Spinal cord (tissue), 10 donors: ENCODE data around the gene TP53TG5. TPM values are rescaled to one million over a fixed set of nuclear protein-coding genes. Genes with fewer than 3 reads are reported as not detected.

ENCODE experiments used
- DNase-seq, 6 donors: peaks; one replicate each; pipeline versions ENCODE4 v3.0.0 to v3.0.0-alpha.2; 2013 to 2015; ENCODE audit warnings: low spot score in 6 of 6, low read depth in 4 of 6
- H3K27ac ChIP-seq: one replicate; pipeline ENCODE4 v1.5.1; 2013; ENCODE audit warnings: low read depth, low read length, control low read depth
- H3K27me3 ChIP-seq: one replicate; pipeline ENCODE4 v1.6.1; 2013; ENCODE audit warnings: low read length; ENCODE audit not compliant: control insufficient read depth, insufficient read depth
- H3K36me3 ChIP-seq: one replicate; pipeline ENCODE4 v1.6.1; 2013; ENCODE audit warnings: low read length; ENCODE audit not compliant: control insufficient read depth, insufficient read depth
- H3K4me1 ChIP-seq: one replicate; pipeline ENCODE4 v1.6.1; 2013; ENCODE audit warnings: low read length; ENCODE audit not compliant: control insufficient read depth, insufficient read depth
- H3K4me3 ChIP-seq: one replicate; pipeline ENCODE4 v1.5.1; 2013; ENCODE audit warnings: low read depth, low read length, control low read depth
- H3K9me3 ChIP-seq: one replicate; pipeline ENCODE4 v1.6.1; 2013; ENCODE audit warnings: low read length; ENCODE audit not compliant: control insufficient read depth, insufficient read depth
- WGBS: methylation state at CpG from one replicate; pipeline ENCODE4 v1.1.5; 2013; ENCODE audit warnings: missing lambda C conversion rate; ENCODE audit not compliant: insufficient coverage; 5-methylcytosine and 5-hydroxymethylcytosine counted together
- polyA plus RNA-seq, 2 donors: library from polyadenylated mRNA; unstranded; fragments of 120-200 nt; gene quantifications; one replicate each; pipeline ENCODE4 v1.2.1, GENCODE V29; 2013; ENCODE audit not compliant: insufficient read length in 2 of 2
- total RNA-seq, 2 donors: library from RNA; depleted of rRNA in 1 of 2; stranded (reverse); fragments of 120-200 nt in 1 of 2; fragments of >200 nt in 1 of 2; gene quantifications; one replicate each; pipeline versions ENCODE4 v1.2.3 to v1.2.4, GENCODE V29; 2013 to 2014
- donor health status: healthy.

The TP53TG5 gene
- total and polyA plus RNA-seq, 4 donors: 0.39 to 3.9 (median 1.2) TPM

GRCh38 chr20:45370571-45371160, 7.5 kb downstream of the TP53TG5 start:
- H3K27ac ChIP-seq: no peak overlapping the region
- H3K4me1 ChIP-seq: peaks cover 21% of the 10 kb centered on the region
- WGBS: 86% methylated on average over 2 of the region's 3 CpGs
- no peak for DNase-seq
- no peaks in the 10 kb centered on the region for H3K27me3 ChIP-seq
- peaks cover 39% of the 10 kb centered on the region for H3K36me3 ChIP-seq
- H3K4me3 ChIP-seq: no peak overlapping the region
- H3K9me3 ChIP-seq: no peaks in the 10 kb centered on the region

DNA sequence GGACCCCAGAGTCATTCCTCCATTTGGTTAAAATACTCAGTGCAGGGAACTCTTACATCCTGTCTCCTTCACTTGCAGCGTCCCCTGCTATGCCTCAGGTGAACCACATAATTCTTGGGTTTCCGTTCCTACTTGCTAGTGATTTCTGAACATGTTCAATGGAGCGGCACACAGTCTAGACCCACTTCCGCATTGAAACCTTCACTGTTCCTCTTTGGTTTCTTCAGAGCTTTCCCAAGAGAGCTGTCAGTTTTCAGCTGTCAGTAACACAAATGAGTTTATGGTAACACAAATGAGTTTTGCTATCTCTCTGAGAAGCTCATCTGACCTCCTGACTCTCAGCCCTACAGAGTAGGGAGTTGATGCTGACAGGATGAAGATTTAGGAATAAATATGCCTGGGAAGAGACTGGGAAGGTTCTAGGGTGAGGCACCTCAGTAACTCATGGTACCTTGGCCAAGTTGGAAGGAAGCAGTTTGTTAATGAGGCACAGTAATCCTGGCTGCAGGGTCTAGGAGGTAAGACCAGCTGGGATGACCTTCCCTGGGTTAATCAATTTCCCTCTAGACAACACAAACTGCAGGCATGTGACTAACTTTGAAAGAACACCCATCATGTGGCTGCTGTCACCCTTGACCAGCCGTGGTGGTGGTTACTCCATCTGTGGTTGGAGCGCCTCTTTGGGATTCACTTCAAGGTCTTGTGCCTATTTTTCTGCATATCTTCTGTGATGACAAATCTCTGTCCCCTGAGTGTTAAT, 9.7 kb downstream of the TP53TG5 start:
- Histone ChIP-seq H3K4me3 (no peak overlapping the region), H3K27ac (no peak overlapping the region)
- WGBS: 86% methylated on average over 5 of the region's 6 CpGs

DNA sequence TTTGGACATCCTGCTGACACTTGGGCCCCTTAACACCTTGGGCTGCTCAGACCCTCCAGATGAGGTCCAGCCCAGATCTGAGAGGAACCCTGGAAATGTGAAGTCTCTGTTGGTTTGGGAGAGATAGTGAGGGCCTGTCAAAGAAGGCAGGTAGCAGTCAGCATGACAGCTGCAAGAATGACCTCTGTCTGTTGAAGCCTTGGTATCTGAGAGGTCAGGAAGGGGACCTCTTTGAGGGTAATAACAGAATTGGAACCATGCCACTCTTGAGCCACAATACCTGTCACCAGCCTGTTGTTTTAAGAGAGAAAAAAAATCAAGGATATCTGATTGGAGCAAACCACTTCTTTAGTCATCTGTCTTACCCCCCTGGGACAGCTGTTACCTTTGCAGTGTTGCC, 11.0 kb downstream of the TP53TG5 start:
- H3K27ac ChIP-seq: no peak overlapping the region
- DNase-seq: no peak

More for the DNA sequence above, 9.7 kb downstream of the TP53TG5 start:
- no peak for DNase-seq
- H3K36me3 ChIP-seq: peaks cover 36% of the 10 kb centered on the region
- H3K9me3 ChIP-seq: no peaks in the 10 kb centered on the region
- peaks cover 23% of the 10 kb centered on the region for H3K4me1 ChIP-seq
- no peaks in the 10 kb centered on the region for H3K27me3 ChIP-seq

DNA sequence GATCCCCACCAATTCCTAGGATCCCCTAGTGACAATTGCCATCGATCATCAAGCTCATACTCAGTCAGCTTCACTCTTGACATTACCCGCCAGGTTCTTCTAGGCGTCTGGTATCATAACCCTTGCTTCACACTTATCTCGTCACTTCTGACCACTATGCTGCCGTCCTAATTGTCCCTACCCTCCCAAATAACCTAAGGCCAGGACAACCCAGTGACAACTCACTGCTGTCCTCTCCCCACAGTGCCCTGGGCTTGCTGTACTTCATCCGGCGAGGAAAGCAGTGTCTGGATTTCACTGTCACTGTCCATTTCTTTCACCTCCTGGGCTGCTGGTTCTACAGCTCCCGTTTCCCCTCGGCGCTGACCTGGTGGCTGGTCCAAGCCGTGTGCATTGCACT, 11.5 kb downstream of the TP53TG5 start:
- 91% methylated on average over 11 of the region's 11 CpGs for WGBS
- H3K9me3 ChIP-seq: no peaks in the 10 kb centered on the region
- H3K27me3 ChIP-seq: no peaks in the 10 kb centered on the region
- H3K27ac ChIP-seq: no peak overlapping the region
- peaks cover 32% of the 10 kb centered on the region for H3K36me3 ChIP-seq
- H3K4me1 ChIP-seq: peaks cover 14% of the 10 kb centered on the region
- DNase-seq: no peak
- H3K4me3 ChIP-seq: no peak overlapping the region

More for the DNA sequence above, 11.0 kb downstream of the TP53TG5 start:
- H3K4me1 ChIP-seq: peaks cover 15% of the 10 kb centered on the region
- no peak overlapping the region for H3K4me3 ChIP-seq
- H3K9me3 ChIP-seq: no peaks in the 10 kb centered on the region
- peaks cover 34% of the 10 kb centered on the region for H3K36me3 ChIP-seq
- no peaks in the 10 kb centered on the region for H3K27me3 ChIP-seq

DNA sequence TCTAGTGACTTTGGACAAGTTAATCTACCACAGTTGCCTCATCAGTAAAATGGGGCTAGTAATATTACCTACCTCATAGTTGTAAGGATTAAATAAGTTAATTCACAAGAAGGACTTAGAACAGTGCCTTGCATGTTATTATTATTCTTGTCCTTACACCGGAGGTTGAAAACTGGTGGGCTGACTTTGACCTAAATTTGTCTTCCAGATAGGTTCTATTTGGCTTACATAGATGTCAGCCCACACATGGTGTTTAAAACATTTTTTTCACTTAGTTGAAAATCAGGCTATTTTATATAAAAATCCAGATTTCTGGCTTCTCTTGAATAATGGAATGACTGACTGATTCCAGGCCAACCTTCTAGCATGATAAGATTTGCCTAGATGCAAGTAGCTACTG, 11.9 kb downstream of the TP53TG5 start:
- Histone ChIP-seq H3K36me3 (peaks cover 32% of the 10 kb centered on the region), H3K27me3 (no peaks in the 10 kb centered on the region), H3K27ac (no peak overlapping the region), H3K9me3 (no peaks in the 10 kb centered on the region), H3K4me3 (no peak overlapping the region), H3K4me1 (peaks cover 14% of the 10 kb centered on the region)
- DNase-seq: no peak
- no CpG with 5 or more reads among the region's 1 CpG for WGBS

DNA sequence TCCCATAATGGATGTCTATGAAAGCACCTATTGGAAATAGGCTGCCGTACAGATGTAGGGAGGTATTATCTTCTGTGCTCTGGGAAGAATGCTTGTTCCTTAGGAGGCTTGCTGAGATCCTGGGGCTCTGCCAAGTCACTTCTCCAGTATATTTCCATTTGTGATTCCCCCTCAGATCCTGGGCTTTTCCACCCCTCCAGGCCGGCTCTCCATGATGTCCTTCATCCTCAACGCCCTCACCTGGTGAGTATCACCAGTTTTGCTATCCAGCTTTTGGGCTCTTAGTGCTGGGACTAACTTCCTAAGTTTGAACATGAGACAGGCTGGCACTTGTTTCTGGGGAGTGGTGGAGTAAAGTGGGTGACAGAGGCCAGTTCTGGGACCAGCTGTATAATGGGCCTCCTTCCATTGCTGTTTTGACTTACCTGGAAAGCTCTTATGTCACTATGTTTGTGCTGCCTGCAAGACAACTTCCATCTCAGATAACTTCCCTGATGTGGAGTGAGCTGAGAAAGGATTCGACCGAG, 12.6 kb downstream of the TP53TG5 start:
- H3K27ac ChIP-seq: no peak overlapping the region
- H3K4me3 ChIP-seq: no peak overlapping the region
- no peak for DNase-seq
- H3K9me3 ChIP-seq: no peaks in the 10 kb centered on the region
- peaks cover 14% of the 10 kb centered on the region for H3K4me1 ChIP-seq
- H3K27me3 ChIP-seq: no peaks in the 10 kb centered on the region
- WGBS: 95% methylated on average over 3 of the region's 5 CpGs
- H3K36me3 ChIP-seq: peaks cover 30% of the 10 kb centered on the region

DNA sequence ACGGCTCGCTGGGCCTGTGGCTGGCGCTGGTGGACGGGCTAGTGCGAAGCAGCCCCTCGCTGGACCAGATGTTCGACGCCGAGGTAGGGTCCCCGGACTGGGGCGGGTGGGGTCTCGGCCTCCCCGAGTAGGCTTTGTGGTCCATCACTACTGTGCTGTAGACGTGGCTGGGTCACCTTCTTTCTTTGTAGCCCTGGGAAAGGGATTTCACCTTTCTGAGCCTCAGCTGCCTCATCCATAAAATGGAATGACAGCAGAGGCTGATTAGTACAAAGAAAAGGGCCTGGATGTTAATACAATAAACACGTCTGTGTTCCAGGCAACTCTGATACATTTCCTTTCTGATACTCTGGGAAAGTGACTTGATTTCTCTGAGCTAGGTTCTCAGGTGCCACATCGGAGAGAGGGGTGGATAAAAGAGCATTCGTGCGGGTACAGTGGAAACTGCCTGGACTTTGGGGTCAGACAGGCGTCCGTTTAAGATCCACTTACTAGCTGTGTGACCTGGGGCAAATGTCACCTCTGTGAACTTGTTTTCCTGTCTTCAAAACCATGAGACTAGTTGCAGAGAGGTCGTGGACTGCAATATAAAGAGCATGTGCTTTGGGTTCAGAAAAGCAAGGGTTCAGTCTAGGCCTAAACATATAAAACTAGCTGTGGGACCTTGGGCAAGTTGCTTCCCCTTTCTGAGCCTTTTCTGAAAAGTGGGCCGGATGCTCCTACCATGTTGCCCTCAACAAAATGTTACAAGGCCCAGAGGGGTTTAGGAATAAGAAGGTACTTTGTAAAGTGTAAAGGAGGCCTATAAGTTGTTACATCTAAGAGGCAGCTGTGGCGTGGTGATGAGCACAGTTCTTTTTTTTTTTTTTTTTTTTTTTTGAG, 14.3 kb downstream of the TP53TG5 start:
- Histone ChIP-seq H3K27me3 (no peaks in the 10 kb centered on the region), H3K9me3 (no peaks in the 10 kb centered on the region), H3K36me3 (peaks cover 23% of the 10 kb centered on the region), H3K4me1 (peaks cover 14% of the 10 kb centered on the region), H3K27ac (peak overlapping the region; percentile 96), H3K4me3 (peak overlapping the region; percentile 90)
- DNase-seq: no peak
- WGBS: 21% methylated on average over 17 of the region's 23 CpGs

GRCh38 chr20:45362804-45363610, 15.1 kb downstream of the TP53TG5 start, which contains the start of gene SYS1:
Gene SYS1, plus strand, starts transcription at chr20:45363156. Its CDS starts 376 bp downstream, at chr20:45363532.
- Histone ChIP-seq H3K4me1 (peaks cover 14% of the 10 kb centered on the region), H3K9me3 (no peaks in the 10 kb centered on the region), H3K27ac (peak within 1 kb of the TSS; percentile 96), H3K27me3 (no peaks in the 10 kb centered on the region), H3K4me3 (peak within 1 kb of the TSS; percentile 90), H3K36me3 (peaks cover 22% of the 10 kb centered on the region)
- peak; percentile 95 to 100 (median 98) for DNase-seq
- under 1% methylated on average over 55 of the region's 55 CpGs for WGBS

- H3K27ac ChIP-seq: no peak overlapping the region
Observed at GRCh38 chr20:45361793-45362192, 16.3 kb downstream of the TP53TG5 start.

More at GRCh38 chr20:45361793-45362192, 16.3 kb downstream of the TP53TG5 start:
- no peak for DNase-seq
- Histone ChIP-seq H3K4me1 (peaks cover 14% of the 10 kb centered on the region), H3K9me3 (no peaks in the 10 kb centered on the region), H3K4me3 (no peak overlapping the region), H3K36me3 (peaks cover 12% of the 10 kb centered on the region), H3K27me3 (no peaks in the 10 kb centered on the region)
- WGBS: 100% methylated on average over 1 of the region's 6 CpGs
